Retinal pigment epithelial cell (primary cell): Measurements from ENCODE around the gene AJAP1.

ENCODE experiments used
- DNase-seq: peaks from one replicate; pipeline ENCODE4 v3.0.0-alpha.2; 2010; ENCODE audit warnings: low read depth
- H3K4me3 ChIP-seq: 2 replicates; pipeline ENCODE4 v1.5.1; 2011; ENCODE audit warnings: mild to moderate bottlenecking, low read length, control low read depth, moderate library complexity
- CTCF ChIP-seq: conservative IDR thresholded peaks from 2 replicates; pipeline ENCODE4 v1.5.1; 2011; ENCODE audit warnings: low read depth, low read length, control low read depth, inconsistent platforms

Gene AJAP1

GRCh38 chr1:4673494-4673893, 19.1 kb downstream of the AJAP1 start:
- no peak for TF ChIP-seq CTCF

GRCh38 chr1:4674117-4674516, 19.7 kb downstream of the AJAP1 start:
- no peak overlapping the region for H3K4me3 ChIP-seq
- TF ChIP-seq CTCF = no peak
- DNase-seq = no peak

More at GRCh38 chr1:4673494-4673893, 19.1 kb downstream of the AJAP1 start:
- no peak for DNase-seq
- no peak overlapping the region for H3K4me3 ChIP-seq

DNA sequence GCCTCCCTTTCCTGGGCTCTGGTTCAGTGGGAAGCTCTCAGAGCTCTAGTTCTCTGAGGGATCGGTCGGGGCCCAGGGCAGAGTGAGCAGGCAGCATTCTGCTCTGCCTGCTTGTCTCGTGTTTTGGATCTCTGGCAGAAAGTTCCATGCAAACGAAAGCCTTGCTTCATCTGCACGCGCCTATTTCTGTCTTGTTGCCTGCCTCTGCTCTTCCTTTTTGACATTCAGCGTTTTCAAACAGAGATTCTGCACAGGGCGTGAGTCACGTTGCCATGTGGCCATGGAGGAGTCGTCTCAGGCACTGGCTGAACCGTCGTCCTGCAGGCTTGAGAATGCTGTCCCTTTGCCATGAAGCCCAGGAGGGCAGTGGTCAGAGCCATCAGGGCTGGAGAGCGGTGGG, 20.3 kb downstream of the AJAP1 start:
- no peak for DNase-seq
- H3K4me3 ChIP-seq = no peak overlapping the region
- TF ChIP-seq CTCF = no peak

DNA sequence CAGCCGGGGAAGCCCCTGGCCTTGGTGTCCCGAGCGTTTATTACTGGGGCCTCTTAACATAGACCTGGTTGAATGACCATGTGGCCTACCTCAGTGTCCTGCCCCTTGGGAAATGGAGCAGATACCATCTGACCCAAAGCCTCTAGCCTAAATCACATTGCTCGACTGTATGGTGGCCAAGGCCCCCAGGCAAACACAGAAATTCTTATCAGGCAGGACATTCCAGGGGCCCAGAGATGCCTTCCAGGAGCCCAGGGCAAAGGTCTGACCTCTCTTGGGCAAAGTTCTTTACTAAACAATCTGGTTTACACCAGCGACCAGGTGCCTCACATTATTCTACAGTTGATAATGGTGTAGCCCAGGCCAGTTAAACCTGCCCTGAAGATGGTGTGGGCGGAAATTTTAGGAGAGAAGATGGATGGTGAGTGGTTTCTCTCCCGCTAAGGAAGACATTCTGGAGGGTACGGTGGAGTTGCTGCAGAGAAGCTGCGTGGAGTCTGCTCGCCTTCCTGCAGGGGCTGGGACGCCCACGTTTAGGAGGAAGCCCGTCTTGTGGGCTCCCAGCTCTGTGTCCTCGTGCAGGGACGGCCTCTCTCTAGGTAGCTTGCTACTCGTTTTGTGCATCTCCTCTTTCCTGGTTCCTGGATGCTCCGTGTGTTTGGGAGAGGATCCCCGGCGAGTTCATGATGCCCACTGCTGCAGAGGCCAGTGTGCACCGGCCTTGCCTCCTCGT, 21.2 kb downstream of the AJAP1 start:
- TF ChIP-seq CTCF = no peak
- no peak for DNase-seq
- no peak overlapping the region for H3K4me3 ChIP-seq

DNA sequence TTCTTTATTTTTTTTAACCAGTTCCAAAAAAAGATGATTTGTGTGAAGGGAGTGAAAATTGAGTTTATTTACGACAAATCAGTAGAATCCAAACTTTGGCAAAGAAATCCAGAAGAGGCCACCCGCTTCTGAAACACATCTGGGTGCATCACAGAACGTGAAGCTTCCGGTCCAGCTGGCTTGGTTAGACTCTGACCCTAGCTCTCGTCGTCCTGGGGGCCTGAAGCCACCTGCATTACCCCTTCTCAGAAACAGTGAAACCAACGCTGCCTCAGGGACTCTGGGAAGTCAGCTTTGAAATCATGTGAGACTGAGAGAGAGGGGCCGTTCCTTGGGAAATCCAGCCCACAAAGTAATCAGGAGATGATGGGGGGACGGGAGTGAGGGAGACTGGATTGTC, 21.8 kb downstream of the AJAP1 start:
- DNase-seq = no peak
- H3K4me3 ChIP-seq = no peak overlapping the region
- TF ChIP-seq CTCF = no peak

DNA sequence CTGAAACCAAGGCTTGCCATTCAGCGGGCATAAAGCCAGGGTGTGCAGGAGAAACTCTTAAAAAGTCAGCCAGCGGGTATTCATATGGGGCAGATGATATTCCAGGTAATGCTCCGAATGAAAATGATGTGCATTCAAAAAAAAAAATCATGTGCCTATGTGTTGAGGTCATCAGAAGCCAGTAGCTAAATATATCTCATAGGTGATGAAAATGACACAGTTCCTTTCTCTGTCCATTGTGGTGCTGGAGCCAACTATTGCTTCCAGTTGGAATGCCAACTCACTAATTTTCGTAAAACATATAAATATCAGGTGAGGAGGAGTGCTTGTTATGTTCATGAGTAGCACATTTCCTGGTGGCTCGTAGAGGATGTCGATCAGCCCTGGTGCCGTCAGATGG, 23.2 kb downstream of the AJAP1 start:
- H3K4me3 ChIP-seq = no peak overlapping the region
- TF ChIP-seq CTCF = no peak
- DNase-seq = no peak

DNA sequence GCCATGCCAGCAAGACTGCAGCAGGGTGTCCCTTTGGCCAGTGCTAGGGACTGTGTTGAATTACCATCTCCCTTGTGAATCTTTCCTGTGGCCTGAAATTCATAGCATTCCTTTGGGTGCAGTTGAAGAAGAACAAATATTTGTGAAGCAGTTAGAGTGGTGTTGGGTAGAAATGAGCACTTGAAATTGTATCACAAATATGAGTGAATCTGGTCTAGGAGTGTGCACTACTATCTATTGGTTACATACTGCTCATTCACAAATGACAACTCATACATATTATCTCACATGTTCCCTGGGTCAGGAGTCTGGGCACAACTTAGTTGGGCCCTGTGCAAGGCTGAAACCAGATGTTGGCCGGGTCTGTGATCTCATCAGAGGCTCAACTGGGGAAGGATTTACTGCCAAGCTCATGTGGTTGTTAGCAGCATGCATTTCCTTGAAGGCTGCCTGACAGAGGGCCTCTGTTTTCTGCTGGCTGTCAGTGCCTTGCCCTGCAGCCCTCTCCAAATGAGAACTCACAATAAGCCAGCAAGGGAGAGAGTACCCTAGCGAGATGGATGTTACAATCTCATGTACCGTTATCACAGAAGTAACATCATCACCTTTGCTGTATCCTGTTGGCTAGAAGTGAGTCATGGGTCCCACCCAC, 23.8 kb downstream of the AJAP1 start:
- TF ChIP-seq CTCF = no peak
- no peak overlapping the region for H3K4me3 ChIP-seq
- DNase-seq = no peak
